Effector memory CD4-positive, alpha-beta T cell (primary cell): Measurements from ENCODE around the gene TRIM4.
"Not testable (repeated sequence)": the region's sequence is repeated elsewhere in the genome, so short reads cannot be mapped to it uniquely, and the experiment has no call there.

Experiments
- DNase-seq, 3 donors: peaks; one replicate each; pipeline ENCODE4 v3.0.0-alpha.2; 2020
- H3K27ac ChIP-seq: 2 replicates; pipeline ENCODE4 v1.7.0; 2013; ENCODE audit warnings: mild to moderate bottlenecking, low read length, moderate library complexity; ENCODE audit not compliant: insufficient read depth, poor library complexity, severe bottlenecking
- H3K27me3 ChIP-seq: replicated peaks from 2 replicates; pipeline ENCODE4 v1.7.0; 2013; ENCODE audit warnings: mild to moderate bottlenecking, low read length; ENCODE audit not compliant: insufficient read depth, control insufficient read depth, poor library complexity, severe bottlenecking
- H3K36me3 ChIP-seq: 2 replicates; pipeline ENCODE4 v1.7.0; 2013; ENCODE audit warnings: mild to moderate bottlenecking, low read length, moderate library complexity; ENCODE audit not compliant: control insufficient read depth, insufficient read depth
- H3K4me1 ChIP-seq: 2 replicates; pipeline ENCODE4 v1.7.0; 2013; ENCODE audit warnings: low read length, mild to moderate bottlenecking; ENCODE audit not compliant: control insufficient read depth, insufficient read depth, poor library complexity, severe bottlenecking
- H3K4me3 ChIP-seq: 2 replicates; pipeline ENCODE4 v1.7.0; 2013; ENCODE audit warnings: low read length, low read depth, mild to moderate bottlenecking; ENCODE audit not compliant: insufficient read depth, poor library complexity, severe bottlenecking
- H3K9me3 ChIP-seq: 2 replicates; pipeline ENCODE4 v1.7.0; 2013; ENCODE audit warnings: mild to moderate bottlenecking, low read length, moderate library complexity; ENCODE audit not compliant: control insufficient read depth

TRIM4 gene

GRCh38 chr7:99893280-99893679 lies 26.1 kb downstream of the TRIM4 start:
- H3K4me3 ChIP-seq = no peak overlapping the region
- DNase-seq = no peak
- no peaks in the 10 kb centered on the region for H3K27me3 ChIP-seq
- no peaks in the 10 kb centered on the region for H3K4me1 ChIP-seq
- H3K27ac ChIP-seq = no peak overlapping the region
- H3K9me3 ChIP-seq = no peaks in the 10 kb centered on the region
- peaks cover 23% of the 10 kb centered on the region for H3K36me3 ChIP-seq

- peaks cover 23% of the 10 kb centered on the region for H3K36me3 ChIP-seq
- H3K9me3 ChIP-seq, H3K4me3 ChIP-seq, H3K27me3 ChIP-seq, DNase-seq, H3K4me1 ChIP-seq, H3K27ac ChIP-seq: not testable (repeated sequence)
Measured at GRCh38 chr7:99890348-99890747, 29.0 kb downstream of the TRIM4 start.

- not testable (repeated sequence) for DNase-seq, H3K27ac ChIP-seq, H3K27me3 ChIP-seq, H3K9me3 ChIP-seq, H3K4me3 ChIP-seq, H3K4me1 ChIP-seq
- peaks cover 23% of the 10 kb centered on the region for H3K36me3 ChIP-seq
Measured at GRCh38 chr7:99888366-99888765, 31.0 kb downstream of the TRIM4 start.

- H3K9me3 ChIP-seq = no peaks in the 10 kb centered on the region
- H3K27me3 ChIP-seq = no peaks in the 10 kb centered on the region
- no peak for DNase-seq
- no peak overlapping the region for H3K27ac ChIP-seq
- no peaks in the 10 kb centered on the region for H3K4me1 ChIP-seq
- no peak overlapping the region for H3K4me3 ChIP-seq
- H3K36me3 ChIP-seq = no peaks in the 10 kb centered on the region
Measured at GRCh38 chr7:99881370-99881769, 38.0 kb downstream of the TRIM4 start.

GRCh38 chr7:99876933-99877332 lies 42.4 kb downstream of the TRIM4 start, which contains the start of gene OR2AE1:
OR2AE1 (minus strand) TSS chr7:99877033; CDS start chr7:99877033, 0 bp downstream.
- Histone ChIP-seq H3K27ac (no peak within 1 kb of the TSS), H3K27me3 (no peaks in the 10 kb centered on the region), H3K9me3 (no peaks in the 10 kb centered on the region), H3K4me1 (no peaks in the 10 kb centered on the region), H3K36me3 (no peaks in the 10 kb centered on the region), H3K4me3 (no peak within 1 kb of the TSS)
- no peak for DNase-seq

GRCh38 chr7:99876491-99876890 lies 42.8 kb downstream of the TRIM4 start:
- H3K9me3 ChIP-seq = no peaks in the 10 kb centered on the region
- no peak for DNase-seq

GRCh38 chr7:99868246-99868645 lies 51.1 kb downstream of the TRIM4 start:
- no peaks in the 10 kb centered on the region for H3K36me3 ChIP-seq
- no peak overlapping the region for H3K4me3 ChIP-seq
- no peaks in the 10 kb centered on the region for H3K9me3 ChIP-seq
- H3K4me1 ChIP-seq = no peaks in the 10 kb centered on the region
- DNase-seq = no peak
- no peaks in the 10 kb centered on the region for H3K27me3 ChIP-seq
- no peak overlapping the region for H3K27ac ChIP-seq

More at GRCh38 chr7:99876491-99876890, 42.8 kb downstream of the TRIM4 start:
- no peak overlapping the region for H3K27ac ChIP-seq
- no peaks in the 10 kb centered on the region for H3K4me1 ChIP-seq
- no peak overlapping the region for H3K4me3 ChIP-seq
- no peaks in the 10 kb centered on the region for H3K36me3 ChIP-seq
- H3K27me3 ChIP-seq = no peaks in the 10 kb centered on the region

- DNase-seq, H3K4me3 ChIP-seq, H3K9me3 ChIP-seq, H3K36me3 ChIP-seq, H3K27ac ChIP-seq, H3K4me1 ChIP-seq, H3K27me3 ChIP-seq: not testable (repeated sequence)
Measured at GRCh38 chr7:99867477-99867876, 51.9 kb downstream of the TRIM4 start.

GRCh38 chr7:99863847-99864440 lies 55.4 kb downstream of the TRIM4 start:
- no peaks in the 10 kb centered on the region for H3K27me3 ChIP-seq
- H3K9me3 ChIP-seq = no peaks in the 10 kb centered on the region
- no peaks in the 10 kb centered on the region for H3K36me3 ChIP-seq
- no peaks in the 10 kb centered on the region for H3K4me1 ChIP-seq
- no peak for DNase-seq
- no peak overlapping the region for H3K4me3 ChIP-seq
- no peak overlapping the region for H3K27ac ChIP-seq

GRCh38 chr7:99860281-99861127 lies 58.8 kb downstream of the TRIM4 start:
- H3K27ac ChIP-seq = no peak overlapping the region

More at GRCh38 chr7:99860281-99861127, 58.8 kb downstream of the TRIM4 start:
- Histone ChIP-seq H3K27me3 (no peaks in the 10 kb centered on the region), H3K4me1 (no peaks in the 10 kb centered on the region), H3K36me3 (no peaks in the 10 kb centered on the region), H3K4me3 (no peak overlapping the region), H3K9me3 (no peaks in the 10 kb centered on the region)
- DNase-seq = no peak
